CD4-positive, alpha-beta T cell (primary cell): ENCODE measurements around the gene ZNHIT3. TPM values are rescaled to one million over a fixed set of nuclear protein-coding genes. Genes with fewer than 3 reads are reported as not detected.
"Not testable (repeated sequence)": the region's sequence is repeated elsewhere in the genome, so short reads cannot be mapped to it uniquely, and the experiment has no call there.

Experiments used
- ATAC-seq: fragments of 200-7000 bp; cut with Tn5 transposase; one replicate; pipeline ENCODE4 v1.10.0; 2022; ENCODE audit warnings: mild to moderate bottlenecking; ENCODE audit not compliant: poor library complexity
- CTCF ChIA-PET: fragments of 350-600 bp; sonication (Branson Sonifier 250); formaldehyde crosslinking; loops from one replicate; lab custom pipeline; 2021; ENCODE audit warnings: antibody characterized with exemption, inconsistent platforms; lab: Charles Lee
- POLR2A ChIA-PET: fragments of 350-600 bp; sonication (Branson Sonifier 250); formaldehyde crosslinking; loops from one replicate; lab custom pipeline; 2021; ENCODE audit warnings: antibody characterized with exemption, inconsistent platforms; lab: Charles Lee
- DNase-seq, 14 experiments: peaks; one replicate each; pipeline ENCODE4 v3.0.0-alpha.2; 2013 to 2020; ENCODE audit warnings: mixed read lengths in 2 of 14
- H3K27ac ChIP-seq, 2 donors: one replicate each; pipeline versions ENCODE4 v1.5.1 to v1.7.0; 2013; ENCODE audit warnings: low read length in 2 of 2, low read depth in 1 of 2, mild to moderate bottlenecking in 1 of 2
- H3K27me3 ChIP-seq, 2 experiments: 1 replicate in 1 of 2; 2 replicates in 1 of 2; pipeline versions ENCODE4 v1.6.1 to v1.7.0; 2013; ENCODE audit warnings: low read length in 2 of 2, control low read depth in 1 of 2, mild to moderate bottlenecking in 1 of 2, moderate library complexity in 1 of 2; ENCODE audit not compliant: insufficient read depth in 2 of 2, control insufficient read depth in 1 of 2
- H3K36me3 ChIP-seq: one replicate; pipeline ENCODE4 v1.6.1; 2013; ENCODE audit warnings: low read length, control low read depth; ENCODE audit not compliant: insufficient read depth
- H3K4me1 ChIP-seq: one replicate; pipeline ENCODE4 v1.6.1; 2013; ENCODE audit warnings: low read length, control low read depth; ENCODE audit not compliant: insufficient read depth
- H3K4me3 ChIP-seq: one replicate; pipeline ENCODE4 v1.5.1; 2013; ENCODE audit warnings: mild to moderate bottlenecking, low read length, moderate library complexity
- H3K9me3 ChIP-seq, 2 experiments: 1 replicate in 1 of 2; 2 replicates in 1 of 2; pipeline versions ENCODE4 v1.6.1 to v1.7.0; 2013; ENCODE audit warnings: low read length in 2 of 2, mild to moderate bottlenecking in 2 of 2, control low read depth in 1 of 2, moderate library complexity in 1 of 2; ENCODE audit not compliant: control insufficient read depth in 1 of 2, insufficient read depth in 1 of 2
- H3K27ac Mint-ChIP-seq: one replicate; pipeline ENCODE4 v1.8.0; 2020; ENCODE audit warnings: mixed read lengths
- H3K27me3 Mint-ChIP-seq: one replicate; pipeline ENCODE4 v1.8.0; 2021; ENCODE audit warnings: mixed read lengths
- H3K36me3 Mint-ChIP-seq: one replicate; pipeline ENCODE4 v1.8.0; 2021; ENCODE audit warnings: low read depth, mixed read lengths
- H3K4me1 Mint-ChIP-seq: one replicate; pipeline ENCODE4 v1.8.0; 2021; ENCODE audit warnings: low read depth, mixed read lengths
- H3K4me3 Mint-ChIP-seq: one replicate; pipeline ENCODE4 v1.8.0; 2020; ENCODE audit warnings: mild to moderate bottlenecking, mixed read lengths
- H3K9me3 Mint-ChIP-seq: one replicate; pipeline ENCODE4 v1.8.0; 2020; ENCODE audit warnings: mixed read lengths
- CTCF ChIP-seq: fragments of 200-600 bp; IDR thresholded peaks from one replicate; pipeline ENCODE4 v1.8.0; 2022; ENCODE audit warnings: antibody characterized with exemption, mild to moderate bottlenecking
- intact Hi-C, 2 experiments: fragments of 100-400 bp; cut with DNase I in 1 of 2; cut with micrococcal nuclease in 1 of 2; formaldehyde crosslinking; loops; one replicate each; pipeline versions ENCODE4 v1.15.1 to v1.9.0; 2023 to 2025; cut with DNase I, micrococcal nuclease
- polyA plus RNA-seq, 2 donors: library from polyadenylated mRNA; unstranded; fragments of 120-200 nt; gene quantifications; one replicate each; pipeline ENCODE4 v1.2.1, GENCODE V29; 2013
- total RNA-seq, 174 experiments: library from RNA in 2 of 174; stranded (reverse) in 2 of 174; gene quantifications; one replicate each; pipeline ENCODE4 v1.2.3 and lab custom pipeline; 2021 to 2026

ZNHIT3 gene
- total RNA-seq (10 to 100 TPM; 70.2 to 73.9 TPM), total RNA-seq (lab: John Stamatoyannopoulos, UW) (23.5 to 68.3 (median 46.5) reads per million in 172 experiments)
- polyA plus RNA-seq (2013, experiment 1 of 2): 57.5 TPM
- 52.0 TPM for polyA plus RNA-seq (2013, experiment 2 of 2)

GRCh38 chr17:36486204-36487194, at the start of gene ZNHIT3:
ZNHIT3 (plus strand) TSS chr17:36486681; CDS start chr17:36486700, 19 bp downstream.
- Histone ChIP-seq H3K27me3 (peaks cover 8 to 10% of the 10 kb centered on the region in 2 experiments), H3K9me3 (no peaks in the 10 kb centered on the region), H3K4me1 (peaks cover 52% of the 10 kb centered on the region), H3K4me3 (peak within 1 kb of the TSS; percentile 99), H3K36me3 (peaks cover 18% of the 10 kb centered on the region), H3K27ac (peak within 1 kb of the TSS; percentile 41 to 60)
- H3K9me3 Mint-ChIP-seq: no peaks in the 10 kb centered on the region
- peak; percentile 81 to 96 (median 86) for DNase-seq
- H3K36me3 Mint-ChIP-seq: peaks cover 32% of the 10 kb centered on the region
- intact Hi-C loops: loop anchor here (2.0 to 10.0 kb wide), 8 partner anchors 46 to 998 kb away; partner anchors contain the start of genes DHRS11 (in 1 of the 2), DUSP14 (in 1 of the 2), GGNBP2 (in 1 of the 2) and LYZL6 (in 1 of the 2)
- peaks cover 10% of the 10 kb centered on the region for H3K27me3 Mint-ChIP-seq
- H3K4me3 Mint-ChIP-seq: peak within 1 kb of the TSS; percentile 99
- TF ChIP-seq CTCF: no peak
- peak within 1 kb of the TSS; percentile 88 for H3K27ac Mint-ChIP-seq
- ChIA-PET POLR2A (interaction anchor here (1.0 to 4.6 kb wide), 8 partner anchors 8 to 235 kb away, joined by 3 to 31 read pairs (median 6); partner anchors contain the start of genes GGNBP2, MRM1, MYO19 and PIGW), CTCF (no interaction called here)
- ATAC-seq: peak; percentile 95
- H3K4me1 Mint-ChIP-seq: peaks cover 44% of the 10 kb centered on the region

- H3K27me3 Mint-ChIP-seq, H3K4me3 Mint-ChIP-seq, H3K36me3 ChIP-seq, H3K4me1 ChIP-seq, H3K9me3 ChIP-seq, H3K27ac ChIP-seq, DNase-seq, CTCF ChIA-PET, H3K27me3 ChIP-seq, H3K4me1 Mint-ChIP-seq, H3K9me3 Mint-ChIP-seq, intact Hi-C loops, POLR2A ChIA-PET, H3K27ac Mint-ChIP-seq, ATAC-seq, H3K4me3 ChIP-seq, H3K36me3 Mint-ChIP-seq: not testable (repeated sequence)
These were observed 44.7 kb upstream of the ZNHIT3 start for GRCh38 chr17:36441792-36442191.

GRCh38 chr17:36443777-36444176, 42.7 kb upstream of the ZNHIT3 start:
- Mint-ChIP-seq H3K9me3 (no peaks in the 10 kb centered on the region), H3K4me1 (no peaks in the 10 kb centered on the region), H3K27ac (no peak overlapping the region), H3K4me3 (no peak overlapping the region), H3K36me3 (no peaks in the 10 kb centered on the region), H3K27me3 (no peaks in the 10 kb centered on the region)
- intact Hi-C loops: no loop called here
- Histone ChIP-seq H3K4me3 (no peak overlapping the region), H3K4me1 (no peaks in the 10 kb centered on the region), H3K27ac (no peak overlapping the region), H3K36me3 (no peaks in the 10 kb centered on the region), H3K27me3 (no peaks in the 10 kb centered on the region), H3K9me3 (no peaks in the 10 kb centered on the region)
- POLR2A ChIA-PET: no interaction called here
- no peak for DNase-seq
- CTCF ChIA-PET: no interaction called here
- TF ChIP-seq CTCF: no peak
- ATAC-seq: no peak

GRCh38 chr17:36449997-36450396, 36.5 kb upstream of the ZNHIT3 start:
- ATAC-seq, H3K9me3 Mint-ChIP-seq, H3K9me3 ChIP-seq, H3K27me3 Mint-ChIP-seq, H3K27me3 ChIP-seq, POLR2A ChIA-PET, H3K4me3 ChIP-seq, CTCF ChIA-PET, DNase-seq, H3K4me3 Mint-ChIP-seq, intact Hi-C loops, H3K36me3 Mint-ChIP-seq, H3K4me1 ChIP-seq, H3K27ac Mint-ChIP-seq, H3K36me3 ChIP-seq, H3K4me1 Mint-ChIP-seq, H3K27ac ChIP-seq: not testable (repeated sequence)

GRCh38 chr17:36452888-36453287, 33.6 kb upstream of the ZNHIT3 start:
- H3K4me3 ChIP-seq, DNase-seq, H3K4me1 ChIP-seq, POLR2A ChIA-PET, H3K36me3 ChIP-seq, H3K27me3 ChIP-seq, H3K9me3 Mint-ChIP-seq, H3K27ac ChIP-seq, H3K27me3 Mint-ChIP-seq, H3K27ac Mint-ChIP-seq, H3K4me1 Mint-ChIP-seq, ATAC-seq, H3K4me3 Mint-ChIP-seq, CTCF ChIA-PET, intact Hi-C loops, H3K36me3 Mint-ChIP-seq, H3K9me3 ChIP-seq: not testable (repeated sequence)
